H1 (cell line): Measurements from ENCODE around the gene GNRHR. TPM values are rescaled to one million over a fixed set of nuclear protein-coding genes. Genes with fewer than 3 reads are reported as not detected.

Experiments used
- CTCF ChIA-PET: fragments of 300-600 bp; sonication (Branson Sonifier 250); formaldehyde crosslinking; loops from one replicate; lab custom pipeline; 2021; ENCODE audit not compliant: partially characterized antibody; lab: Charles Lee
- POLR2A ChIA-PET: fragments of 300-600 bp; sonication (Branson Sonifier 250); formaldehyde crosslinking; loops from one replicate; lab custom pipeline; 2021; ENCODE audit warnings: inconsistent platforms; ENCODE audit not compliant: partially characterized antibody; lab: Charles Lee
- DNase-seq, 2 experiments: peaks; one replicate each; pipeline versions ENCODE4 v3.0.0 to v3.0.0-alpha.2; 2010 to 2022; ENCODE audit warnings: low spot score in 2 of 2, low read depth in 1 of 2, mixed read lengths in 1 of 2
- FAIRE-seq: peaks from 2 replicates; lab custom pipeline; 2011; peaks lifted over from hg19 to GRCh38; lab: Jason Lieb, UNC
- H2AFZ ChIP-seq: 2 replicates; pipeline ENCODE4 v1.8.1; 2012; ENCODE audit warnings: low read length, inconsistent platforms
- H2AK5ac ChIP-seq: 2 replicates; pipeline ENCODE4 v1.6.1; 2013; ENCODE audit warnings: low read depth, low read length
- H2BK120ac ChIP-seq: replicated peaks from 2 replicates; pipeline ENCODE3; 2013; ENCODE audit warnings: low read depth, low read length, inconsistent platforms
- H2BK12ac ChIP-seq: 2 replicates; pipeline ENCODE4 v1.6.1; 2013; ENCODE audit warnings: low read depth, low read length
- H2BK15ac ChIP-seq: 2 replicates; pipeline ENCODE4 v1.6.1; 2013; ENCODE audit warnings: low read length
- H2BK20ac ChIP-seq: 2 replicates; pipeline ENCODE4 v1.6.1; 2013; ENCODE audit warnings: low read length
- H2BK5ac ChIP-seq: 2 replicates; pipeline ENCODE4 v1.6.1; 2013; ENCODE audit warnings: low read depth, low read length
- H3K14ac ChIP-seq: 2 replicates; pipeline ENCODE4 v1.6.1; 2013; ENCODE audit warnings: inconsistent platforms; ENCODE audit not compliant: insufficient read length
- H3K18ac ChIP-seq: 2 replicates; pipeline ENCODE4 v1.6.1; 2013; ENCODE audit warnings: low read length; ENCODE audit errors: extremely low read depth
- H3K23ac ChIP-seq: 2 replicates; pipeline ENCODE4 v1.6.1; 2013; ENCODE audit warnings: inconsistent platforms; ENCODE audit not compliant: insufficient read length
- H3K23me2 ChIP-seq: 2 replicates; pipeline ENCODE4 v1.6.1; 2013; ENCODE audit warnings: low read depth, low read length
- H3K27ac ChIP-seq: 2 replicates; pipeline ENCODE4 v1.6.1; 2011; ENCODE audit warnings: low read depth, low read length, inconsistent platforms
- H3K27me3 ChIP-seq, 4 experiments: replicated peaks in 1 of 4; 1 replicate in 1 of 4; 2 replicates in 3 of 4; pipeline versions ENCODE4 v1.6.1 to v1.8.1; 2011 to 2013; ENCODE audit warnings: low read length in 3 of 4, mild to moderate bottlenecking in 3 of 4, inconsistent platforms in 2 of 4, mixed read lengths in 2 of 4, moderate library complexity in 1 of 4; ENCODE audit not compliant: control insufficient read depth in 3 of 4, insufficient read depth in 3 of 4; ENCODE audit errors: extremely low read depth in 1 of 4
- H3K36me3 ChIP-seq, 4 experiments: 2 replicates each; pipeline versions ENCODE4 v1.6.1 to v1.8.1; 2011 to 2013; ENCODE audit warnings: mild to moderate bottlenecking in 4 of 4, low read length in 3 of 4, moderate library complexity in 2 of 4, control low read depth in 1 of 4, inconsistent platforms in 1 of 4; ENCODE audit not compliant: insufficient read depth in 4 of 4, control insufficient read depth in 2 of 4
- H3K4ac ChIP-seq: replicated peaks from 2 replicates; pipeline ENCODE3; 2013; ENCODE audit warnings: low read length, low read depth, mixed read lengths, inconsistent platforms; ENCODE audit not compliant: insufficient read length
- H3K4me1 ChIP-seq, 4 experiments: replicated peaks in 1 of 4; 1 replicate in 1 of 4; 2 replicates in 3 of 4; pipeline versions ENCODE4 v1.6.1 to v1.8.1; 2011 to 2013; ENCODE audit warnings: low read length in 3 of 4, inconsistent platforms in 2 of 4, mixed read lengths in 1 of 4; ENCODE audit not compliant: insufficient read depth in 4 of 4, control insufficient read depth in 3 of 4
- H3K4me2 ChIP-seq, 2 experiments: 2 replicates each; pipeline versions ENCODE4 v1.6.1 to v1.8.1; 2011 to 2013; ENCODE audit warnings: low read depth in 2 of 2, low read length in 2 of 2, control low read depth in 1 of 2, inconsistent platforms in 1 of 2, mild to moderate bottlenecking in 1 of 2; ENCODE audit not compliant: insufficient read depth in 1 of 2
- H3K4me3 ChIP-seq, 4 experiments: fragments of 200-600, 300-600 bp in 1 of 4; sonication (generic), shearing (Covaris generic), sonication (Bioruptor Twin) in 1 of 4; 2 replicates each; pipeline versions ENCODE4 v1.5.1 to v1.8.1; 2011 to 2016; ENCODE audit warnings: low read length in 4 of 4, low read depth in 3 of 4, control low read depth in 2 of 4, inconsistent platforms in 2 of 4, mild to moderate bottlenecking in 2 of 4, mixed read lengths in 1 of 4, moderate library complexity in 1 of 4; ENCODE audit not compliant: insufficient read depth in 2 of 4; ENCODE audit errors: extremely low read depth in 1 of 4
- H3K56ac ChIP-seq: replicated peaks from 2 replicates; pipeline ENCODE3; 2013; ENCODE audit warnings: low read depth, mild to moderate bottlenecking, mixed read lengths, low read length, inconsistent platforms; ENCODE audit not compliant: insufficient read length
- H3K79me1 ChIP-seq: 2 replicates; pipeline ENCODE4 v1.6.1; 2013; ENCODE audit warnings: low read depth, low read length, control low read depth
- H3K79me2 ChIP-seq, 2 experiments: 2 replicates each; pipeline versions ENCODE4 v1.6.1 to v1.8.1; 2012 to 2013; ENCODE audit warnings: low read length in 2 of 2, mild to moderate bottlenecking in 2 of 2, inconsistent platforms in 1 of 2; ENCODE audit not compliant: insufficient read depth in 2 of 2, control insufficient read depth in 1 of 2
- H3K9ac ChIP-seq, 4 experiments: replicated peaks in 1 of 4; 1 replicate in 1 of 4; 2 replicates in 3 of 4; pipeline versions ENCODE4 v1.6.1 to v1.8.1; 2011 to 2013; ENCODE audit warnings: low read depth in 3 of 4, low read length in 3 of 4, control low read depth in 2 of 4, mild to moderate bottlenecking in 2 of 4, moderate library complexity in 2 of 4, inconsistent platforms in 1 of 4; ENCODE audit errors: extremely low read depth in 1 of 4
- H3K9me3 ChIP-seq, 2 experiments: 2 replicates each; pipeline versions ENCODE4 v1.6.1 to v1.8.1; 2012 to 2013; ENCODE audit warnings: mild to moderate bottlenecking in 2 of 2, moderate library complexity in 2 of 2, control low read depth in 1 of 2, inconsistent platforms in 1 of 2, low read depth in 1 of 2, low read length in 1 of 2, mixed read lengths in 1 of 2; ENCODE audit not compliant: insufficient read depth in 2 of 2
- H4K20me1 ChIP-seq, 2 experiments: replicated peaks in 1 of 2; 2 replicates each; pipeline versions ENCODE3 to v1.8.1; 2011 to 2013; ENCODE audit warnings: inconsistent platforms in 2 of 2, low read length in 2 of 2, mild to moderate bottlenecking in 1 of 2; ENCODE audit not compliant: insufficient read depth in 2 of 2, control insufficient read depth in 1 of 2
- H4K5ac ChIP-seq: 2 replicates; pipeline ENCODE4 v1.6.1; 2013; ENCODE audit warnings: low read length, low read depth, mixed read lengths, inconsistent platforms; ENCODE audit not compliant: insufficient read length
- H4K8ac ChIP-seq: 2 replicates; pipeline ENCODE4 v1.8.0; 2013; ENCODE audit warnings: mild to moderate bottlenecking, moderate library complexity, low read length, inconsistent platforms; ENCODE audit not compliant: insufficient read depth; ENCODE audit errors: extremely low read depth
- H4K91ac ChIP-seq: replicated peaks from 2 replicates; pipeline ENCODE3; 2013; ENCODE audit warnings: low read length, mixed read lengths, inconsistent platforms; ENCODE audit not compliant: insufficient read length
- ATF3 ChIP-seq: IDR thresholded peaks from 2 replicates; pipeline ENCODE4 v1.6.1; 2011; ENCODE audit warnings: low read depth, mild to moderate bottlenecking, low read length; ENCODE audit not compliant: insufficient read depth
- PHF8 ChIP-seq: fragments of 200-600 bp; sonication (generic); conservative IDR thresholded peaks from 2 replicates; pipeline ENCODE4 v1.7.1; 2012; ENCODE audit warnings: low read depth, mild to moderate bottlenecking, inconsistent platforms, low read length, moderate library complexity
- WGBS, 2 experiments: shearing (Covaris generic) in 1 of 2; methylation state at CpG; one replicate each; pipeline versions ENCODE4 v1.1.6 to v1.1.7; 2013 to 2015; ENCODE audit warnings: low lambda C conversion rate in 2 of 2, mixed read lengths in 2 of 2, inconsistent platforms in 1 of 2, low coverage in 1 of 2, missing lambda C conversion rate in 1 of 2; ENCODE audit not compliant: insufficient replicate concordance in 2 of 2, insufficient coverage in 1 of 2, insufficient read length in 1 of 2; ENCODE audit errors: extremely low coverage in 1 of 2, missing lambda C conversion rate in 1 of 2; 5-methylcytosine and 5-hydroxymethylcytosine counted together
- polyA plus RNA-seq, 7 experiments: library from polyadenylated mRNA; depleted of rRNA in 3 of 7; stranded (reverse) in 5 of 7; unstranded in 2 of 7; fragments of >200 nt in 5 of 7; fragments of 200-250 nt in 2 of 7; gene quantifications; 1 replicate in 5 of 7; 2 replicates in 1 of 7; 4 replicates in 1 of 7; pipeline versions ENCODE4 v1.2.1 to v1.2.3, GENCODE V29; 2011 to 2013; ENCODE audit warnings: missing spikeins in 2 of 7, mixed read lengths in 2 of 7
- total RNA-seq: library from RNA; stranded (reverse); fragmentation: NEBNext Ultra II Directional; extraction: Animal tissue kit (Norgen Biotek cat#: 25700); gene quantifications from 2 replicates; pipeline ENCODE4 v1.2.1, GENCODE V29; 2021

Gene GNRHR
- total and polyA plus RNA-seq, 2 of the 8 experiments (the other 6 are each of a cell fraction or from before 2014, with no cell fraction given) = not detected

GRCh38 chr4:67725981-67726380, 28.2 kb downstream of the GNRHR start:
- H3K4me3 ChIP-seq = no peak overlapping the region
- WGBS, 2 experiments = 89% methylated on average over 4 of the region's 4 CpGs; no CpG with 5 or more reads in 1 of the 2 experiments
- no peaks in the 10 kb centered on the region for H3K79me2 ChIP-seq
- H3K9me3 ChIP-seq = no peaks in the 10 kb centered on the region
- no peak overlapping the region for H4K8ac ChIP-seq
- no peak overlapping the region for H2AK5ac ChIP-seq
- H3K4me1 ChIP-seq = peaks cover 0 to 10% (median 3%) of the 10 kb centered on the region in 4 experiments; a peak in 3 of 7 replicates
- H3K23ac ChIP-seq = no peak overlapping the region
- H2BK5ac ChIP-seq = no peak overlapping the region
- no peaks in the 10 kb centered on the region for H3K79me1 ChIP-seq
- no peaks in the 10 kb centered on the region for H3K23me2 ChIP-seq
- no peak overlapping the region for H2BK20ac ChIP-seq
- H3K4me2 ChIP-seq = no peak overlapping the region
- no peak overlapping the region for H3K27ac ChIP-seq
- H4K91ac ChIP-seq = no peak overlapping the region
- CTCF ChIA-PET = interaction anchor here (0.7 to 5.5 kb wide), 8 partner anchors 9 to 482 kb away, joined by 3 to 49 read pairs (median 5); partner anchors contain the start of gene UBA6
- no peak overlapping the region for H2BK12ac ChIP-seq
- H2BK15ac ChIP-seq = no peak overlapping the region
- POLR2A ChIA-PET = no interaction called here
- H4K5ac ChIP-seq = no peak overlapping the region
- no peak overlapping the region for H3K56ac ChIP-seq
- DNase-seq (no peak), FAIRE-seq (no peak)
- H4K20me1 ChIP-seq = peaks cover 0 to 3% of the 10 kb centered on the region in 2 experiments
- no peaks in the 10 kb centered on the region for H3K36me3 ChIP-seq
- H3K14ac ChIP-seq = no peak overlapping the region
- no peak overlapping the region for H3K18ac ChIP-seq
- no peak overlapping the region for H3K9ac ChIP-seq
- no peaks in the 10 kb centered on the region for H3K27me3 ChIP-seq
- H2BK120ac ChIP-seq = no peak overlapping the region
- H2AFZ ChIP-seq = no peak overlapping the region
- no peak overlapping the region for H3K4ac ChIP-seq
- no peak for TF ChIP-seq ATF3
- no peak for TF ChIP-seq PHF8
